HG03066 (cell line): Measurements from ENCODE around the gene TGFBR3L.

Source experiments
- ATAC-seq: cut with Tn5 transposase; IDR thresholded peaks from one replicate; pipeline ENCODE4 v1.9.1; 2021; ENCODE audit warnings: low read depth; ENCODE audit not compliant: unreplicated experiment

The TGFBR3L gene

DNA sequence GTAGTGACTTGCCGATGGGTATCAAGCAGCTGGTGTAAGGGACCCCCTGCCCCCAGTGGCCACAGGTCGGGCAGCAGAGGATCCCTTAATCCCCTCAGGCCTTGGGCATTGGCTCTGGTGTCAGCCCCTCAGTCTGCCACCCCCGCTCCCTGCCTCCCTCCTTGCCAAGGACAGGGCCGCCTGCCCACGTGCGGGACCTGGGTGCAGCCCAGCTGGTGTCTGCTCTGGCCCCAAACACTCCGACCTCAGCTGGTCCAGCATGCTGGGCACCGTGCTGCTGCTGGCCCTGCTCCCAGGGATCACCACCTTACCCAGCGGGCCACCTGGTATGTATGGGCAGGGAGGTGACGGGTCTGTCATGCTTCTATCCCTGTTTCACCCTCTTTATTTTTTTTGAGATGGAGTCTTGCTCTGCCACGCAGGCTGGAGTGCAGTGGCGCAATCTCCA, at the start of gene TGFBR3L:
Gene TGFBR3L (plus strand): TSS at position 233 of the 448 bp plus-strand sequence.
- ATAC-seq, result no peak

DNA sequence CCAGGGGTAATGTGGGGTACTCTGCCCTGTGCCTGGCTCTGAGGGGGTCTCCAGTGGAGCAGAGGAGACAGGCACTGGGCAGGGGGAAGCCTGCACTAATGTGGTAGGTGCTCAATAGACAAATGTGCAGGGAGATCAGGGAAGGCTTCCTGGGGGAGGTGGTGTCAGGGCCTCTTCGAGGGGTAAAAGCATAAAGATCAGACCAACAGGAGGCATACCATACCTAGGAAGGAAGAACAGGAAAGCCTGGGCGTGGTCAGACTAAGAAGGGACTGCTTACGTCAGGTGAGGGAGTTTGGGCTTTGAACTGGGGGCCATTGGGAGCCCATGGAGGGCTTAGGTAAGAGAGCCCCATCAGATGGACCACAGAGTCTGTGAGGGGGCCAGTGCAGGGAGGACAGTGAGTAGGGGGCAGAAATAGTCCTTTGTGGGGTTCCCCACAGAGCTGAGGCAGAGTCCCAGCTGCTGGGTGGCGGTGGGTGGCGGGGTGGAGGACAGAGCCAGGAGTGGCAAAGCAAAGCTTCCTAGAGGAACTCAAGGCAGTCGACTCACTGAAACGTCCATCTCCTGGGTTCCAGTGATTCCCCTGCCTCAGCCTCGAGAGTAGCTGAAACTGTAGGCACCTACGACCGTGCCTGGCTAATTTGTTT, 49.2 kb upstream of the TGFBR3L start:
- no peak for ATAC-seq

DNA sequence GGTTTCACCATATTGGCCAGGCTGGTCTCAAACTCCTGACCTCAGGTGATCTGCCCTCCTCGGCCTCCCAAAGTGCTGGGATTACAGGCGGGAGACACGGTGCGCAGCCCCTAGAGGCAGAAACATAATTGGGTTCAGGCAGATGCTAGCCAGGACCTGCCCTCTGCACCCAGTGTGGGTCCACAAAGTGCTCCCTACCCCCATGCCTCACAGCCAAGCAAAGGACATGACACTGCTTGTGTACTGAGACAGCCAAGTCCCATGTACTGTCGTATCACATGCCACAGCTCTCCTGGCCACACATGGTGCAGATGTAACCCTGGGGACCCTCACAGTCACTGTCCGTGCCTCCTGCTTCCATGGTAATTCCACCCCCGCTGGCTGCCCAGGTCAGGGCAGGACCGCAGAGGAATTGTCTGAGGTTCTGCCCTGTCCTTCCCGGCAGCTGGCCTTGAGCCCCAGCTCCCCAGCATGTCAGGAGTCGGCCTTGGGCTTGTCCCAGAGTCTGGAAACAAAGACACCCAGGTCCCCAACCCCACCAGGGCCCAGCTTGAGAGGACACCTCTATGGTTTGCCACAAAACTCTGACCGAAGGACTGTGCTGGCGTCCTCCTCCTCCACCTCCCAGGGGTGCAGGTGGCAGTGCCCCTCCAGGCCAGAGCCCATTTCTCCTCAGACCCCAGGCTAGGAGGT, 48.1 kb upstream of the TGFBR3L start:
- ATAC-seq, result no peak

GRCh38 chr19:7867092-7867844, 47.4 kb upstream of the TGFBR3L start:
- no peak for ATAC-seq

GRCh38 chr19:7868326-7868670, 46.3 kb upstream of the TGFBR3L start:
- no peak for ATAC-seq

DNA sequence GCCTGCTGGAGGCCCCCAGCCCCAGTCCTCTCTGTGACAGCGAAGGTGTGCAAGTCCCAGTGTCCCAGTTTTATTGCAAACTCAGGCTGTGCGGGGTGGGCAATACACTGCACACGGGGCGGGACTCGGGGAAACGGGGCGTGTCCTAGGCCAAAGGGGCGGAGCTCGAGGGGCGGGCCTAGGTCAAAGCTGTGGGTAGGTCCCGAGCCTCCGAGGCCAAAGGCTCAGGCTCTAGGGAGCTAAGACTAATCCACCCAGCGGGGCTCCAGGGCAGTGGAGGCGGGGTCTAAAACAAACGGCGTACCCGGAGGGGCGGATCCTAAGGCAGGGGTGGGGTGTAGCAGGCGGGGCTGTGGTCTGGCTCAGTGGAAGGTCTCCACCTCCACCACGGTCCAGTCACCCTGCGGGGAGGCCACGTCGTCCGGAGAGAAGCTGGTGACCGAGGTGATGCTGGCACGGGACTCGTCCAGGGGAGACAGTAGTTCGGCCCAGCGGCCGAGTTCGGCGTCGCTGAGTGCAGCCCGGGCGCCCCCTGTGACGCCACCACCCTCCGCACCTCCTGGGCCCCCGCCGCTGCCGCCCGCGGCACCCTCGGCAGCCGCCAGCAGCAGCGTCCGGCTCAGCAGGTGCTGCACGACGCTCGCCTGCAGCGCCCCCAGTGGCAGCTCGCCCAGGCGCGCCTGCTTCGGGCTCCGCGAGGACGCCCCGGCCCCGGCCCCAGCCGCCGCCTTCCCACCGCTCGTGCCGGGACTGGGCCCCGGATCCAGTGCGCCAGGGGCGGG, 45.8 kb upstream of the TGFBR3L start:
- peak; percentile 71 for ATAC-seq

GRCh38 chr19:7869453-7869909, 45.1 kb upstream of the TGFBR3L start:
- peak; percentile 43 for ATAC-seq

DNA sequence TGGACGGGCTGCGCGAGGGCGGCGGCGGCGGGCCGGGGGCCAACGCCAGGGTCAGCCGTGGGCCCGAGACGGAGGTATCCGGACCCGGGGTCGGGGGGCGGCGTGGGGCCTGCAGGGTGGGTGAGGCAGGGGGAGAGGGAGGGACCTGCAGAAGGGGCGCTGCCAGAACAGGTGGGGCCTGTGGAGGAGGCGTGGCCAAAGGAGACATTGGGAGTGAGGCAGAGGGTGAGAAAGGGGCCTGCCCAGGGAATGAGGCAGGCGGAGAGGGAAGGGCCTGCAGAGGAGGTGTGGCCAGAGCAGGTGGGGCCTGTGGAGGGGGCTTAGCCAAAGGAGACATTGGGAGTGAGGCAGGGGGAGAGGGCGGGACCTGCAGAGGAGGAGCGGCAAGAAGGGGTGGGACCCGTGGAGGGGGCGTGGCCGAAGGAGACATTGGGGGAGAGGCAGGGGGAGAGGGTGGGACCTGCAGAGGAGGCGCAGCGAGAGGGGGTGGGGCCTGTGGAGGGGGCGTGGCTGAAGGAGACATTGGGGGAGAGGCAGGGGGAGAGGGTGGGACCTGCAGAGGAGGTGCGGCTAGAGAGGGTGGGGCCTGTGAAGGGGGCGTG, 44.6 kb upstream of the TGFBR3L start:
- ATAC-seq, result no peak

DNA sequence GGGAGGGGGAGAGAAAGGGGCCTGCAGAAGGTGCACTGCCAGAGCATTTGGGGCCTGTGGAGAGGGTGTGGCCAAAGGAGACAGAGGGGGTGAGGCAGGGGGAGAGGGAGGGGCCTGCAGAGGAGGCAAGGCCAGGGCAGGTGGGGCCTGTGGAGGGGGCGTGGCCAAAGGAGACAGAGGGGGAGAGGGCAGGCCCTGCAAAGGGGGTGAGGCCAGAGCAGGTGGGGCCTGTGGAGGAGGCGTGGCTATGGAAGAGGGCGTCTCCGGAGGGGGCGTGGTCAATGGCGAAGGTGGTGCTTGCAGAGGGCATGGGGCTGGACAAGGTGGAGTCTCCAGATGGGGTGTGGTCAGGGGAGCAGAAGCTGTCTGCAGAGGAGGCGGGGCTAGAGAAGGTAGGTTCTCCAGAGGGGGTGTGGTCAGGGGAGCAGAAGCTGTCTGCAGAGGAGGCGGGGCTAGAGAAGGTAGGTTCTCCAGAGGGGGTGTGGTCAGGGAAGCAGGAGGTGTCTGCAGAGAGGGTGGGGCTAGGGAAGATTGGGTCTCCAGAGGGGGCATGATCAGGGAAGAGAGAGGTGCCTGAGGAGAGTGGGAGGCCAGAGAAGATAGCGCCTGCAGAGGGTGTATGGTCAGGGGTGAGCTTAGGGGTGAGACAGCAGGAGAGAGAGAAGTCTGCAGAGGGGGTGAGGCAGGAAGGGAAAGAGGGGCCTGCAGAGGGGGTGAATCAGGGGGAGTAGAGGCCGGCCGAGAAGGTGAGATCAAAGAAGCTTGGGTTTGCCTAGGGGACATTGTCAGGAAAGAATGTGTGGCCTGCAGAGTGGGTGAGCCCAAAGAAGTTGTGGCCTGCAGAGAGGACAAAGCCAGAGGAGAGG, 43.8 kb upstream of the TGFBR3L start:
- ATAC-seq, result no peak

DNA sequence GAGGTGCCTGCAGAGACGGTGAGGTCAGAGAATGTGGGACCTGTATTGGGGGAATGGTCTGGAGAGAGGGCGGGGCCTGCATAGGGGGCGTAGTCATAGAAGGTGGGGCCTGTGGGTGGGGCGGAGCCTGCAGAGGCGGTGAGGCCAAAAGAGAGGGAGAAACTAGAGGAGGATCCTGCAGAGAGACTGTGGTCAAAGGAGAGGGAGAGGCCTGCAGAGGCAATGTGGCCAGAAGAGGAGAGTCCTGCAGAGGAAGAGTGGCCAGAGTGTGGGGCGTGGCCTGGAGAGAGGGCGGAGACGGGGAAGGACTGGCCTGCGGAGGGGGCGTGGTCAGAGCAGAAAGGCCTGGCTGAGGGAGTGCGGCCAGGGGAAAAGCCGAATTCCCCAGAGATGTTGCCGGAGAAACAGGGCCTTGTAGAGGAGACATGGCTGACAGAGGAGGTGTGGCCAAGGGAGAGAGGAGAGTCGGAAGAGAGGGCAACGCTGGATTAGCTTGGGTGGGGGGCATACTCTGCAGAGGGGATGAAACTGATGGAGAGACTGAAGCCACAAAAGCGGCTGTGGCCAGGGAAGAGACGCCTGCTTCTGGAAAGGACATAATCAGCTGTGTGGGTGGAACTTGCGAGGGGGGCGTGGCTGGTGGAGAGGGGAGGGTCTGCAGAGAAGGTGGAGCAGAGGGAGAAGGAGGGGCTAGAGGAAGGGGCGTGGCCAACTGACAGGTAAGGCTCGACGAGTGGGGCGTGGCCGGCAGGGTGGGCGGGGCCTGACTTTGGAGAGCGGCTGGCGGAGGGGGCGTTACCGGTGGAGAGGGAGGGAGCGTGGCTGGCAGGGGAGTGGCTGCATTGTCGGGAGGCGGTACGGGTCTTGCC, 43.0 kb upstream of the TGFBR3L start:
- ATAC-seq, result no peak

- ATAC-seq, result no peak
Observed at GRCh38 chr19:7872306-7873204, 42.1 kb upstream of the TGFBR3L start.

DNA sequence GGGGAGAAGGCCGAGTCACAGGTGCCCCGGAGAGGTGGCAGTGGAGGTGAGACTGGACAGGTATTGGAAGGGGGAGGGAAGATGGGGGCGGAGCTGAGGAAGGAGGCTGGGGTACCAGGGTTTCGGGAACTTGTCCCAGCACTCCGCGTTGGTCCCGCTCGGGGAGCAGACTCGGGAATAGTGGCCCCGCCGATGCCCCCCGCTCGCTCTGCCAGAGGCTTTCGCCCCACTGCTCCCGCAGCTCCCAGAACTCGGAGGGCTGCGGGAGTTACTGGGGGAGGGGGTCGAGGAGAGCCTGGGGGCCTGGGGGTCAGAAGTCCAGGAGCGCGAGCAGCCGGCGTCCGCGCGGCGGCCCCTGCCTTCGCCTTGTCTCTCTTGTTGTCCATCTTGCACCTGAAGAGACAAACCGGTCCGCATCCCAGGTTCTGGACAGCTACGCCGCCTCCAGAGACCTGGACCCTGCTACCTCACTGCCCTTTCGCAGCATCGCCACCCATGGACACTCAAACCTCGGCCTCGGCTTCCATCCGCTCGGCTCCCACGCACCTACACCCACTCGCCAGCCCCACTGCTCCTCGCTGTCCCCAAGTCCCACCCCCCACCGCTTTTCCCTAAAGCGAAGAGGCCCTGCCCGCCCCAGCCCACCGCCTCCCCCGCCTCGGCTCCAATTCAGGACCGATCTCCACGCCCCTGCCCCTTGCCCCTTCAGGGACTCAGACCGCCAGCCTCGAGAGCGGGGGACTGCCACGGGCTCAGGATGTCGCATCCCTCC, 41.1 kb upstream of the TGFBR3L start:
- ATAC-seq, result no peak

DNA sequence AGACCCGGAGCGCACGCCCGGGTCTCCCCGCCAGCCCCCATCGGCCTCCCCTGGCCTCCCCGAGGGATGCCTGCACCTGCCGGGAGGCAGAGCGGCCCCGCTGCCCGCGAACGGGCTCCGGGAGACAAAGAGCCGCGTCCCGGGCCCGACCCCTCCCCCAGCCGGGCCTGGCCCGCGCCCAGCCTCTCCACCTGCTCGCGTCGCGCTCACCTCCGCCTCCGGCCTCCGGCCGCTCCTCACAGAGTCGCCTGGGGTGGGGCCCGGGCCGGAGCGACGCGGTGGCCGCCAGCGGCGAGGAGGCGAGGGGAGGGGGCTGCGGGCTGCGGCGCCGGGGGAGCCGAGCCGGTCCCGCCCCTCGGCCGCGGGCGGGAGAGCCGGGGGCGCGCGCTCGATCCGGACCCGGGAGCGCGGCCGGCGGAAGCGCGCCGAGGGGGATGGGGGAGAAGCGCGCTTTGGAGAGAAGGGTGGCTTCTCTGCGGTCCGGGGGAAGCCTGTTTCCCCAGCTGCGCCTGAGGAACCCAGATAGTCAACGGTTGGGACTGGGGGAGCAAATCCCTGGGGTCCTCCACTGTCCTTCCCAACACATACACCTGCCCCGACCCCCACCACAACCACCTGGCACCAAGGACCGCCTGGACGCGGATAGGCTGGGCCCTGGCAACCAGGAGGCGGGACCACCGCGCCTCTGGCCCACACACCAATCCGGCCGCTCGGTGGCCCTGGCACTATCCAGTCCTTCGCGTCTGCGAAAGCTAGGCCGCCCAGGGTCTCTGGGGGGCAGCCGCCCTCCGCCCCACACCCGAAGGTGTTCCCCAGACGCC, 40.3 kb upstream of the TGFBR3L start, which contains the start of gene PRR36:
Gene PRR36 (minus strand): TSS at position 315 of the 821 bp plus-strand sequence. CDS start 701 bp downstream, outside the sequence.
- no peak for ATAC-seq

DNA sequence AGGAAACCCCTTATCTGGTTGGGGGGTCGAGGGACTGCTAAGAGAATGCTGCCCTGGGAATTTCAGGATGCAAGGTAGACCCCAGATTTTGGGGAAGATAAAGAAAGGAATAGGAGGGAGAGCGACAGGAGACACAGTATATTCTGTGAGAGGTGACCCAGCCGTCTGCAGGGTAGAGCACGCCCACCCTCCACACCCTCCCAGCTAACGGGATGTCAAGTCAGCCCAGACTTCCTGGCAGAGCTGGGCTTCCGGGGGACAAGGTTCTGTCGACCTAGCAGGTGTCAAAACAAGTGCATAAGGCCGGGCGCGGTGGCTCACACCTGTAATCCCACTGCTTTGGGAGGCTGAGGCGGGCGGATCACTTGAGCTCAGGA, 39.7 kb upstream of the TGFBR3L start:
- ATAC-seq, result no peak

DNA sequence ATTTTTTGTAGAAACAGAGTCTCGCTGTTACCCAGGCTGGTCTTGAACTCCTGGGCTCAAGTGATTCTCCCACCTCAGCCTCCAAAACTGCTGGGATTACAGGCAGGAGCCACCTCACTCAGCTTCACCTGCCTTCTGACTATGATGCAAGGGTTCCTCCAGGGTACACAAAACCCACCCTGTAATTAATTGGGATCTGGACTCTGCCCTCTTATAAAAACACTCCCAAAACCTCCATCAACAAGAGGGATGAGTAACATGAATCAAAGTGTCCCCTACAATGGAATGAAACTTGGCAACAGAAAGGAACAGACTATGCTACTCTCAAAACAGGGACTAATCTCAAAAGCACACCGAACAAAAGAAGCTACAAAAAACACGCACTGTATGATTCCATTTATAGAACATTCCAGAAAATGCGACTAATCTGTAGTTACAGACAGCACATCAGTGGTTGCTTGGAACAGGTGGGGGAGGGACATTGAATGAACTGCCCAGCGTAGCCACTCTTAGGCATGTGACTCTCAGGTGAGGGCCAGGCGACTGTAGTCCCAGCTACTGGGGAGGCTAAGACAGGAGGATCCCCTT, 37.3 kb upstream of the TGFBR3L start:
- ATAC-seq, result no peak
